ENCODE results near the gene GALNT2. TPM values are rescaled to one million over a fixed set of nuclear protein-coding genes. Genes with fewer than 3 reads are reported as not detected.

Gene GALNT2
- total and polyA plus RNA-seq, 9 of the 15 experiments (the other 6 are each of a cell fraction or from before 2014, with no cell fraction given), result 1.6 to 106 (median 51.9) TPM

DNA sequence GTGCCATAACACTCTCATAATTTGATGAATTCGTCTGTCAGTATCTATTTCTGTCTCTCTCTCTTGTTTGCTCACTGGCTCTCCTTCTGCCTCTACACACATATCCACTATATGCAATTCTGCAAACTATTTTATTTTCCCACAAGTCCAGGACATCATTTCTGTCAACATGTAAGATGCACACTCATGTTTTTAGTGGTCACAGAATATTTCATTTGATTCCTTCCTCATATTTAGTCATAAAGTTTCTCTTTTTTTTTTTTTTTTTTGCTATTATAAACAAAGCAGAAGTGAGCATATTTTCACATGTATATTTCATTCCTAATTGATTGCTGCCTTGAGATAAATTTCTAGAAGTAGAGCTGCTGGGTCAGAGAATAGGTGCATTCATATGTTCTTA is 193.8 kb downstream of the GALNT2 start:
- 71% methylated on average over 1 of the region's 1 CpG for WGBS (ENCODE audit: insufficient coverage, low coverage, missing lambda C conversion rate)
- ChIA-PET POLR2A (interaction anchor here (0.7 to 1.1 kb wide), 2 partner anchors 7 to 33 kb away, joined by 3 read pairs; no protein-coding TSS in a partner anchor), CTCF (ENCODE audit: low intra/inter-chr PET ratio) (no interaction called here)
- no peak for TF ChIP-seq ZNF561 (CRISPR knock-in tag; conservative IDR thresholded peaks at IDR 0.05)
- no peak for TF ChIP-seq ZNF263 (CRISPR knock-in tag; IDR thresholded peaks at IDR 0.05; ENCODE audit: borderline replicate concordance)
- TF ChIP-seq ZNF253 (CRISPR knock-in tag; conservative IDR thresholded peaks at IDR 0.05), result no peak
- no peak for TF ChIP-seq ZNF696 (CRISPR knock-in tag; conservative IDR thresholded peaks at IDR 0.05)
- no peak for TF ChIP-seq ZNF140 (CRISPR knock-in tag; IDR thresholded peaks at IDR 0.05)
- H3K27me3 ChIP-seq (ENCODE audit: control insufficient read depth in 2 of 2, insufficient read depth in 2 of 2, low read length in 2 of 2), result no peaks in the 10 kb centered on the region
- H4K20me1 ChIP-seq (replicated peaks; ENCODE audit: control insufficient read depth, insufficient read depth, low read length), result no peaks in the 10 kb centered on the region
- no peak overlapping the region for H2AFZ ChIP-seq (ENCODE audit: low read depth, low read length)
- peaks cover 73% of the 10 kb centered on the region for H3K36me3 ChIP-seq (ENCODE audit: control insufficient read depth, insufficient read depth, low read length)
- intact Hi-C loops (cut with micrococcal nuclease) (no loop called here), in situ Hi-C loops (cut with MboI) (no loop called here)
- H3K27ac ChIP-seq (ENCODE audit: extremely low read depth, low read depth, low read length), result no peak overlapping the region
- DNase-seq (ENCODE audit: extremely low read depth in 1 of 4, low spot score in 3 of 4) (no peak), FAIRE-seq (peak; percentile 42), ATAC-seq (no peak)
- H3K4me2 ChIP-seq (ENCODE audit: insufficient read depth, low read length), result no peak overlapping the region
- no peaks in the 10 kb centered on the region for H3K9me3 ChIP-seq (replicated peaks; ENCODE audit: control insufficient read depth, insufficient read depth, low read depth, low read length)
- no peaks in the 10 kb centered on the region for H3K9me1 ChIP-seq (ENCODE audit: control insufficient read depth, insufficient read depth, low read length)
- no TSS peak for BruUV-seq (replicated peaks)
- H3K9ac ChIP-seq (ENCODE audit: insufficient read depth in 1 of 2, low read depth in 2 of 2, low read length in 2 of 2), result no peak overlapping the region
- H3K4me1 ChIP-seq (replicated peaks in 1 of 2; ENCODE audit: control insufficient read depth in 2 of 2, insufficient read depth in 2 of 2, low read length in 2 of 2), result peaks cover 0 to 5% of the 10 kb centered on the region in 2 experiments; a peak in 1 of 5 replicates
- no peak overlapping the region for H3K4me3 ChIP-seq
- no peaks in the 10 kb centered on the region for H3K79me2 ChIP-seq (ENCODE audit: control insufficient read depth, insufficient read depth, low read length)

DNA sequence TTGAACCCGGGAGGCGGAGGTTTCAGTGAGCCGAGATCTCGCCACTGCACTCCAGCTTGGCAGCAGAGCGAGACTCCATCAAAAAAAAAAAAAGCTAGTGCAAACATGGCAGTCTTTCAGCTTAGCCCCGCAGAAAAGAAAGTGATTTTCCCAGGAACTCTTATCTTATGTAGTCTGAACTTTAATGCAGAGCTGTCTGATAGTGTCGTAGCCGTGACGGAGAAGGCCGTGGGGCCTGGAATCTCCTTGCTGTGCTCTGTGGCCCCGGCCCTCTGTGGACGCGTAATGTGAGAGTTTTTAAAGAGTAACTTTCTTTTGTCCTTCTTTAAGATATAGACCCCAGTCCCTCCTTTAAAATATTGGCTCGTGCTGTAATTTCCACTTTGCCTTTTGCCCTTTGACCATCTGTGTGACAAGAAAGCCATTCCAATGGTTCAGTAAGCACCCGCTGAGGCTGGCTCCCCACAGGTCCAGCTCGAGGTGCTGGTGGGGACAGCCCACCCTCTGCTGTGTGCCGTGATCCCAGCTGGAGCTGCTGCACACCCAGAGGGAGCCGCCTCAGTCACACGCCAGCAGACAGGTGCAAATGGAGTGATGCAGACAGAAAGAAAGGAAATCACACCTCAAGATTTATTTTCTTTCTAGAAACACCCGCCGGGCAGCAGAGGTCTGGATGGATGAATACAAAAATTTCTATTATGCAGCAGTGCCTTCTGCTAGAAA is 195.1 kb downstream of the GALNT2 start:
- Histone ChIP-seq H3K36me3 (ENCODE audit: control insufficient read depth, insufficient read depth, low read length) (peaks cover 76% of the 10 kb centered on the region), H3K9ac (ENCODE audit: insufficient read depth in 1 of 2, low read depth in 2 of 2, low read length in 2 of 2) (no peak overlapping the region; a peak in 1 of 4 replicates), H3K79me2 (ENCODE audit: control insufficient read depth, insufficient read depth, low read length) (no peaks in the 10 kb centered on the region), H2AFZ (ENCODE audit: low read depth, low read length) (no peak overlapping the region), H3K27ac (ENCODE audit: extremely low read depth, low read depth, low read length) (no peak overlapping the region), H3K4me2 (ENCODE audit: insufficient read depth, low read length) (no peak overlapping the region), H3K4me3 (no peak overlapping the region), H3K4me1 (replicated peaks in 1 of 2; ENCODE audit: control insufficient read depth in 2 of 2, insufficient read depth in 2 of 2, low read length in 2 of 2) (peaks cover 0 to 5% of the 10 kb centered on the region in 2 experiments; a peak in 1 of 5 replicates), H3K9me1 (ENCODE audit: control insufficient read depth, insufficient read depth, low read length) (no peaks in the 10 kb centered on the region), H3K27me3 (ENCODE audit: control insufficient read depth in 2 of 2, insufficient read depth in 2 of 2, low read length in 2 of 2) (no peaks in the 10 kb centered on the region), H3K9me3 (replicated peaks; ENCODE audit: control insufficient read depth, insufficient read depth, low read depth, low read length) (no peaks in the 10 kb centered on the region), H4K20me1 (replicated peaks; ENCODE audit: control insufficient read depth, insufficient read depth, low read length) (no peaks in the 10 kb centered on the region)
- FAIRE-seq (no peak), ATAC-seq (no peak), DNase-seq (ENCODE audit: extremely low read depth in 1 of 4, low spot score in 3 of 4) (no peak)
- no peak for TF ChIP-seq POLR3G (IDR thresholded peaks at IDR 0.05; ENCODE audit: extremely low read depth, insufficient read length, insufficient replicate concordance)
- 91% methylated on average over 17 of the region's 21 CpGs for WGBS (ENCODE audit: insufficient coverage, low coverage, missing lambda C conversion rate)
- in situ Hi-C loops (cut with MboI) (no loop called here), intact Hi-C loops (cut with micrococcal nuclease) (no loop called here)
- no TSS peak for BruUV-seq (replicated peaks)
- ChIA-PET CTCF (ENCODE audit: low intra/inter-chr PET ratio) (no interaction called here), POLR2A (interaction anchor here (0.6 to 0.7 kb wide), 2 partner anchors 193 to 242 kb away, joined by 3 to 5 read pairs; no protein-coding TSS in a partner anchor)

Data from K562 (cell line).